OCI-LY3 (cell line): ENCODE results near the gene CNGA1.
A peak's percentile ranks its signal among the peaks of the same experiment; 100 is the strongest.

Experiments
- H2AFZ ChIP-seq: fragments of 200-600, 300-600 bp; shearing (Covaris generic); 2 replicates; pipeline ENCODE4 v1.6.0; 2014; ENCODE audit warnings: antibody characterized with exemption, low read depth, low read length
- H3K27ac ChIP-seq: fragments of 200-600, 300-600 bp; sonication (generic); 2 replicates; pipeline ENCODE4 v1.5.1; 2014; ENCODE audit warnings: mild to moderate bottlenecking, low read length, moderate library complexity, mixed read lengths
- H3K27me3 ChIP-seq: fragments of 200-600, 300-600 bp; sonication (generic); 2 replicates; pipeline ENCODE4 v1.6.1; 2014; ENCODE audit warnings: low read depth, low read length, mixed read lengths
- H3K36me3 ChIP-seq: fragments of 200-600, 300-600 bp; sonication (generic); replicated peaks from 2 replicates; pipeline ENCODE3; 2014; ENCODE audit warnings: low read depth, low read length, mixed read lengths
- H3K4me1 ChIP-seq: fragments of 300-600, 200-600 bp; sonication (generic); 2 replicates; pipeline ENCODE4 v1.6.1; 2014; ENCODE audit warnings: low read length, mixed read lengths
- H3K4me2 ChIP-seq: fragments of 200-600, 300-600 bp; sonication (generic); 2 replicates; pipeline ENCODE4 v1.6.1; 2014; ENCODE audit warnings: low read length, mixed read lengths
- H3K4me3 ChIP-seq: fragments of 300-600, 200-600 bp; sonication (generic); 2 replicates; pipeline ENCODE4 v1.5.1; 2014; ENCODE audit warnings: antibody characterized with exemption, mild to moderate bottlenecking, low read length, moderate library complexity
- H3K79me2 ChIP-seq: fragments of 300-600, 200-600 bp; shearing (Covaris generic); 2 replicates; pipeline ENCODE4 v1.6.1; 2014; ENCODE audit warnings: mild to moderate bottlenecking, low read length, mixed read lengths
- H3K9ac ChIP-seq: fragments of 300-600, 200-600 bp; shearing (Covaris generic); 2 replicates; pipeline ENCODE4 v1.6.0; 2014; ENCODE audit warnings: mild to moderate bottlenecking, low read length, moderate library complexity
- H3K9me3 ChIP-seq: fragments of 200-600, 300-600 bp; shearing (Covaris generic); 2 replicates; pipeline ENCODE4 v1.6.1; 2014; ENCODE audit warnings: low read length, mixed read lengths; ENCODE audit not compliant: insufficient read depth
- H4K20me1 ChIP-seq: fragments of 200-600, 300-600 bp; sonication (generic); 2 replicates; pipeline ENCODE4 v1.6.1; 2016; ENCODE audit warnings: low read length, mixed read lengths; ENCODE audit not compliant: insufficient read depth
- EZH2phosphoT487 ChIP-seq: fragments of 200-600 bp; shearing (Covaris generic); IDR thresholded peaks from 2 replicates; pipeline ENCODE4 v1.6.1; 2018; ENCODE audit warnings: antibody characterized with exemption, mixed run types, low read depth
- TF ChIP-seq, protein P1 (sequence below): fragments of 200-600, 300-600 bp; sonication (generic); IDR thresholded peaks from 2 replicates; pipeline ENCODE4 v1.5.1; 2014; ENCODE audit warnings: antibody characterized with exemption, low read length, low read depth

The CNGA1 gene

DNA sequence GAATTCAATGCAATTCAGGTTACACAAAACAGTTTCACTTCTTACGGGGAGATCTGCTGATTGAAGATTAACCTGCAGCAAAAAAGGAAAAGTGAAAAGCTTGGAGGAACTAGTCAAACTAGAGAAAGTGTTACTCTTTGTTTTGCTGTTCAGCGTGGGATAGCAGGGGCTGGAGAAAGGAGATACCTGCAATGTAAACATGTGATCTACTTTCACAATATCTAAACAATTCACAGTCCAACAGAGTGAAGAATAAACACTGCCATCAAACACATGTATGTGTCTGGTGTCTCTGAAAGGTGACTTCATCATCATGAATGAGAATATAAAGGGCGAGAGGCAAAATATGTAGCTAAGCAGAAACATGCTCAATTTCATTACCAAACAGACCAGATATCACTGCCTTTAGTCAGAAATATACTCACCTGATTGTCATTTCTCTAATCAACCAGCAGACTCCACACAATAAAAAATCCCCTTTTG lies 26.5 kb upstream of the CNGA1 start:
- TF ChIP-seq EZH2phosphoT487 = no peak
- TF ChIP-seq, protein P1, sequence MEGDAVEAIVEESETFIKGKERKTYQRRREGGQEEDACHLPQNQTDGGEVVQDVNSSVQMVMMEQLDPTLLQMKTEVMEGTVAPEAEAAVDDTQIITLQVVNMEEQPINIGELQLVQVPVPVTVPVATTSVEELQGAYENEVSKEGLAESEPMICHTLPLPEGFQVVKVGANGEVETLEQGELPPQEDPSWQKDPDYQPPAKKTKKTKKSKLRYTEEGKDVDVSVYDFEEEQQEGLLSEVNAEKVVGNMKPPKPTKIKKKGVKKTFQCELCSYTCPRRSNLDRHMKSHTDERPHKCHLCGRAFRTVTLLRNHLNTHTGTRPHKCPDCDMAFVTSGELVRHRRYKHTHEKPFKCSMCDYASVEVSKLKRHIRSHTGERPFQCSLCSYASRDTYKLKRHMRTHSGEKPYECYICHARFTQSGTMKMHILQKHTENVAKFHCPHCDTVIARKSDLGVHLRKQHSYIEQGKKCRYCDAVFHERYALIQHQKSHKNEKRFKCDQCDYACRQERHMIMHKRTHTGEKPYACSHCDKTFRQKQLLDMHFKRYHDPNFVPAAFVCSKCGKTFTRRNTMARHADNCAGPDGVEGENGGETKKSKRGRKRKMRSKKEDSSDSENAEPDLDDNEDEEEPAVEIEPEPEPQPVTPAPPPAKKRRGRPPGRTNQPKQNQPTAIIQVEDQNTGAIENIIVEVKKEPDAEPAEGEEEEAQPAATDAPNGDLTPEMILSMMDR = no peak

GRCh38 chr4:48041535-48042137 lies 25.2 kb upstream of the CNGA1 start:
- no peak for TF ChIP-seq EZH2phosphoT487
- TF ChIP-seq, protein P1 = no peak
- no peaks in the 10 kb centered on the region for H4K20me1 ChIP-seq
- H2AFZ ChIP-seq = no peak overlapping the region
- peaks cover 96% of the 10 kb centered on the region for H3K4me1 ChIP-seq
- H3K4me3 ChIP-seq = 0 out of 2 replicates have a peak overlapping the region, but pooled peaks have one; percentile 26
- H3K36me3 ChIP-seq = no peaks in the 10 kb centered on the region
- peak overlapping the region; percentile 92 for H3K27ac ChIP-seq
- peak overlapping the region; percentile 81 for H3K4me2 ChIP-seq
- peak overlapping the region; percentile 55; the same call in 1 of the 2 replicates for H3K9ac ChIP-seq
- H3K9me3 ChIP-seq = no peaks in the 10 kb centered on the region
- H3K27me3 ChIP-seq = no peaks in the 10 kb centered on the region
- H3K79me2 ChIP-seq = no peaks in the 10 kb centered on the region

More for the DNA sequence above, 26.5 kb upstream of the CNGA1 start:
- peak overlapping the region; percentile 92 for H3K27ac ChIP-seq
- H2AFZ ChIP-seq = no peak overlapping the region
- no peaks in the 10 kb centered on the region for H3K36me3 ChIP-seq
- peak overlapping the region; percentile 81 for H3K4me2 ChIP-seq
- H3K27me3 ChIP-seq = no peaks in the 10 kb centered on the region
- H3K79me2 ChIP-seq = no peaks in the 10 kb centered on the region
- H4K20me1 ChIP-seq = no peaks in the 10 kb centered on the region
- peaks cover 96% of the 10 kb centered on the region for H3K4me1 ChIP-seq
- peak overlapping the region; percentile 55 for H3K9ac ChIP-seq
- no peaks in the 10 kb centered on the region for H3K9me3 ChIP-seq
- peak overlapping the region; percentile 26 for H3K4me3 ChIP-seq

DNA sequence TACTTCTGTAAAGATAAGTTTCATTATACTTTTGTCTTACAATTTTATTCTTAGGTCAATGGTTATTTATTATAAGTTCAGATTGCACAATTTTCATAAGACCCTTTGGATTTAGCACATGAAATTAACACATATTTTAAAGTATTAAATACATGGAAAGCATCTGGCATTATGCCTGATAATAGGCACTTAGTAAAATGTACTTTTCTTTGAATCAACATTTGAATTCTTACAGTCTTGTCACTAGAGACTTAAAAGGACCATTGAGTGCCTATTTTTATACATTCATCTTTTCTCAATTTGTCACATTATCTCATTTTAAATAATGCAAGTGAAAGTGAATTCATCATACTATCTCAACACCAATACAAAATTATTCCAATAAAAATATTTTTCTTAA lies 23.1 kb upstream of the CNGA1 start:
- TF ChIP-seq, protein P1 = no peak
- no peak for TF ChIP-seq EZH2phosphoT487
- H3K4me1 ChIP-seq = peaks cover 96% of the 10 kb centered on the region
- H4K20me1 ChIP-seq = no peaks in the 10 kb centered on the region
- no peaks in the 10 kb centered on the region for H3K79me2 ChIP-seq
- H3K4me3 ChIP-seq = no peak overlapping the region
- H2AFZ ChIP-seq = no peak overlapping the region
- H3K27ac ChIP-seq = no peak overlapping the region
- H3K4me2 ChIP-seq = no peak overlapping the region
- peaks cover 12% of the 10 kb centered on the region for H3K36me3 ChIP-seq
- no peaks in the 10 kb centered on the region for H3K27me3 ChIP-seq
- H3K9me3 ChIP-seq = no peaks in the 10 kb centered on the region
- no peak overlapping the region for H3K9ac ChIP-seq

- H3K79me2 ChIP-seq = no peaks in the 10 kb centered on the region
- peaks cover 16% of the 10 kb centered on the region for H3K36me3 ChIP-seq
- H3K9me3 ChIP-seq = no peaks in the 10 kb centered on the region
- no peak overlapping the region for H2AFZ ChIP-seq
- no peak overlapping the region for H3K4me3 ChIP-seq
- H3K4me2 ChIP-seq = no peak overlapping the region
- no peak overlapping the region for H3K9ac ChIP-seq
- TF ChIP-seq, protein P1 = no peak
- TF ChIP-seq EZH2phosphoT487 = no peak
- no peaks in the 10 kb centered on the region for H3K27me3 ChIP-seq
- H3K4me1 ChIP-seq = peaks cover 96% of the 10 kb centered on the region
- no peaks in the 10 kb centered on the region for H4K20me1 ChIP-seq
- H3K27ac ChIP-seq = peak overlapping the region; percentile 26; the same call in 1 of the 2 replicates
These were observed 22.2 kb upstream of the CNGA1 start for GRCh38 chr4:48038666-48039065.
